DND-41 (cell line): ENCODE data around the gene RERGL.
"Not testable (repeated sequence)": the region's sequence is repeated elsewhere in the genome, so short reads cannot be mapped to it uniquely, and the experiment has no call there.

Experiments used
- CTCF ChIP-seq: IDR thresholded peaks from 2 replicates; pipeline ENCODE4 v1.5.1; 2012; ENCODE audit warnings: borderline replicate concordance, low read length, moderate library complexity, mild to moderate bottlenecking; ENCODE audit not compliant: poor library complexity, severe bottlenecking; ENCODE audit errors: extremely low read depth
- EZH2 ChIP-seq: IDR thresholded peaks from 3 replicates; pipeline ENCODE4 v1.6.1; 2012; ENCODE audit warnings: borderline replicate concordance, low read depth, mild to moderate bottlenecking, moderate library complexity, low read length, inconsistent platforms; ENCODE audit not compliant: severe bottlenecking

GRCh38 chr12:18062867-18063266, 27.1 kb downstream of the RERGL start:
- TF ChIP-seq CTCF, EZH2: not testable (repeated sequence)
